Stimulated activated CD4-positive, alpha-beta T cell treated with anti-CD3 and anti-CD28 coated beads, Interleukin-4, amount 100 ng/mL, for 1 hour (primary cell): ENCODE measurements around the gene ZNF669.

Source experiments
- DNase-seq: peaks from one replicate; pipeline ENCODE4 v3.0.0-alpha.2; 2020

ZNF669 gene

DNA sequence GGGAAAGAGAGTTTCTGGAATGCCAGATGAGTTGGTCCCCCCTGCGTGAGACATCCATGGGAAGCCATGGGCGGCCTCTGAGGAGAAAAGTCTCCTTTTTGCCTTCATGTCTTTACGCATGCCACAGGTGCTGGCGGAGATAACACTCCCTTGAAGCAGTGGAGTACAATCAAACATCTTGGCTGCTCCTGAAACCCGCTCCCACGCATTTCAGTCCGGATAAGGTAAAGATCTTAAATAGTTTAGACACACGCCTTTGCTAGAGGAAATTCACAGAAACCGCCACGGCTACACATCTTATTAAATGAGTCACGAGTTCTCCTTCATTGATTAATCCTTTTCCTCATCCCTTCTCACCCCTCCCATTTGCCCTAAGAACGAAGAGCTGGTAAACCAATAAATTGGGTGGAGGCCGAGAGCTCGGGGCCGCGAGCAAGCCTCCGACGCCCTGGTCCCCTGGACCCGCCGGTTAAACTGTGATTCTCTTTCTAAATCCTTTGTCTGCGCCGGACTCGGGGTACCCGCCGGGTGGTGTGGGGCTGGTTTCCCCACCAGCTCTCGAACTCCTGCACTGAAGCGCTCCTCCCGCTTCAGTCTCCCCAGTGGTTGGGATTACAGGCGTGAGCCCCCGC is 6.6 kb upstream of the ZNF669 start:
- DNase-seq, result peak; percentile 41

DNA sequence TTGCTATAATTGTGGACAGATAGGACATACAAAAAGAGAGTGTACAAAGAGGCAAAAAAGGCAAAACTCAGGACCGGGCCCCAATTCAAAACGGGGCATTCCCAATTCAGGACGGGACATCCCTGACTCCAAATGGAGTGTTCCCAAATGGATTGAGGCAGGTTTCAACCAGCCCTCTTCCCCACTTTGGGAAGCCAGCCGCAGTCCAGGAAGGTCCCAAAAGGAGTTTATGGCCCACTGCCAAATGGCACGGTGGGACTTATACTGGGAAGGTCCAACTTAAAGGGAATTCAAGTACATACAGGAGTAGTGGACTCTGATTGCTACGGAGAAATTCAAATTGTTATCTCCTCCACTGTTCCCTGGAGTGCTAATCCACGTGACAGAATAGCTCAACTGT is 3.5 kb upstream of the ZNF669 start:
- no peak for DNase-seq

DNA sequence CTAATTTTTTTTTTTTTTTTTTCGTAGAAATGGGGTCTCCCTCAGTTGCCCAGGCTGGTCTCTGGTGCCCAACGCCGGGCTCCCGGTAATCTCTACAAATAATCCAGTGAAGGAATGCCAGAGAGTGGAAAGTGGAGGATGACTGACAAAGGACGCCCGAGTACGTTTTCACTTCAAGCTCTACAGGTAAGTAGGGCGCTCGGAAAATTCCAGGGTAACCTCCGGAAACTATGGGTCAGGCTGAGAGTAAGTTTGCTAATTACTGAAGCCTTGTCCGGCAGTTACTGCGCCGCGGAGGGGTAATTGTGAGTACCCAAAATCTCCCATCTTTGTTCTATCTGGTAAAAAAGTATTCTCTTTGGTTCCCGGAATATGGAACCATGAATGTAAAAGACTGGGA is 1.8 kb upstream of the ZNF669 start:
- DNase-seq, result no peak

DNA sequence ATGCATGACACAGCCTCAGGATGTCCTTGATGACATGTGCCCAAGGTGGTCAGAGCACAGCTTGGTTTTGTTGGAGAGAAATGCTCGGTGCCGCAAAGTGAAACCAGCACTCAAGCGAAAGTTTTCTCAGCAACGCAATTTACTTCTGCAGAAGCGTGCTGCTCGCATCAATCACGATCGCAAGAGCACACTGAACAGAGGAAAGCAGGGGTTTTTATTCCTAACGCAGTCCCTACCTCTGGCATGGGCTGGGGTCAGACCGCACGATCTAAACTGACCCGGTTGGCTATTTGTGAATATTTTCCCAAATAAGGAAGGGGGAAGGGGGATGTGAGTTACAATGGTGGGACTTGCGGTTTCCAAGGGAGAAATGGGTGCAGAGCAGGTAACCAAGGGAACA is 809 bp upstream of the ZNF669 start:
- no peak for DNase-seq

DNA sequence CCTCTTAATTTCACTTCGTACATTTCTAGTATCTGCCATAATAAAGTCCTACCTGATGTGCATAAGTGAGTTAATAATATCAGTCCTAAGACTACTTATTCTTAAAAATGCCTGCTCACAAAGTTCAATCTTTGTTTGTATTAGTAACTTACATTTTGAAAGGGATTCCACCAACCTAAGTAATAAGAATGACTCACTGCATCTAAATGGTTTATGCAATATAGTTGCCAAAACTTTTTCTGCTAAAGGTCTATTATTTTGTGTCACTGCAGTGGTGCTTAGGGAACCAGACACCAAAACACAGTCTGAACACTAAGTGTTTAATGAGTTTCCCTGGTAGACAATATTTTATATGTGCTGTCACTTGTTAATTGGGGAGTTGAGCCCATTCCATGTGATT is 1.8 kb downstream of the ZNF669 start:
- no peak for DNase-seq

DNA sequence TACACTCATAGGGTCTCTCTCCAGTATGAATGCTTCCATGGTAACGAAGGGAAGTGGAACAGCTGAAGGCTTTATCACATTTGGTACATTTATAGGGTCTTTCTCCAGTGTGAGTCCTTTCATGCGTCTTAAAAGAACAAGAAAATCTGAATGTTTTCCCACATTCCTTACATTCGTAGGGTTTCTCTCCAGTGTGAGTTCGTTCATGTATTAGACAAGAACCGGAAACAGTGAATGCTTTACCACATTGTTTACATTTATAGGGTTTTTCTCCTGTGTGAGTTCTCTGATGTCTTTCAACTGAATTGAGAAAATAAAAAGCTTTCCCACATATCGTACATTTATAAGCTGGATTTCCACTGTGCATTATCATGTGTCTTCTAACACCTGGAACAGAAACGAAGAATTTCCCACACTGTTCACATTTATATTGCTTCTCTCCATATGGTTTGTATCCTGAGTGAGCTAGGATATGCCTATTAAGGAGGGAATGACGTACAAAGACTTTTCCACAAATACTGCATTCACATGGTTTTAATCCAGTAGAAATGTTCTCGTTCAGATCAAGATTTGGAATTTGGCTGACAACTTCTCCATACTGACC is 3.4 kb downstream of the ZNF669 start:
- no peak for DNase-seq

DNA sequence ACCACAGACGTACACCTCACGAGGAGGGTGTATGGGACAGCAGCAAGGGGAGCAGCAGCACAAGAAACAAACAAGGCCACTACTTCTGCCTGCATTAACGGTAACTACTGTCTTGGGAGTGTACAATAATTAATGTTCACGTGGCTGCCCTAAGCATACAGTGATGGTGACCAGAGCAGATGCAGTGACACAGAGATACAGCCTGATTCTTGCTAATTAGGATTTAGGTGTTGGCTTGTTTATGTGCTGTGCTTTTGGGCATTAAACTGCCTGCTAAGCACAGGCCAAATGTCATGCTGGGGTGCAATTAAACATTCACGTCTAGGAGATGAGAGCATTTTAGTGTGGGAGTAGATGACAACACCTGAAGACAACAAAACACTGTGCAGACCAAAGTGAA is 7.2 kb downstream of the ZNF669 start:
- no peak for DNase-seq

DNA sequence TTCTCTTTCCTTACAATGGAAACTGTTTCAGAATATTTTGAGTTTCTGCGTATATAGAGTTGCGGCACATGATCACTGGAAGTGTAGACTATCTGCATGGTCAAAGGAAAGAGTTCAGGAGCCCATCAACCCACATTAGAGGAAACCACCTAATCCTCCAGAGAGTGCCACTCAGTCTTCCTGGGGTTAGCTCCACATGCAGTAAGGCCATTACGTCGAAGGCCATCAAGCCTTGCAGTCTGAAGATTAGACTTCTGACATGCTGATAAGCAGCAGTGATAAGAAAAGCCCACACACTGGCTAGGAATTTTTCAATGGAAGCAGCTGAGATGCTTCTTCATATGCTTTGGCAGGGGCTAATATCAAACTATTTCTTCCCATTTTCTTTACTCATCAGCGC is 7.6 kb downstream of the ZNF669 start:
- no peak for DNase-seq

DNA sequence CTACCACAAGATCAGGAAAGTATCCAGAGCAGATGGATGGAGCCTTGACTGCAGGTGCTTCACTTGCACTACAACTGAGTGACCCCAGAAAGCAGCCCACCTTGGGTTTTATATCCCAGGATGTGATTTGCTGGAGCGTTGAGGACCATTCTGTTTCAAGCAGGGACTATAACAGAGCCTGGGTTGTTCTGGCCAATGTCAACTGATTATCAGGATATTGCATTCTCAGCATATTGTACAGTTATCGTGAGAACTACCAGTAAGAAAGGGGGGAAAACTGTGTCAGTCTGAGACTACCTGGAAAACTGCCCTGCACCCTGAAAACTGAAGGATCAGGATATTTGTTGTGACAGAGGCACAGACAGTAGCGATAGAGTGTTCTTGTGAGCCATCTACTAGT is 8.0 kb downstream of the ZNF669 start:
- DNase-seq, result no peak

DNA sequence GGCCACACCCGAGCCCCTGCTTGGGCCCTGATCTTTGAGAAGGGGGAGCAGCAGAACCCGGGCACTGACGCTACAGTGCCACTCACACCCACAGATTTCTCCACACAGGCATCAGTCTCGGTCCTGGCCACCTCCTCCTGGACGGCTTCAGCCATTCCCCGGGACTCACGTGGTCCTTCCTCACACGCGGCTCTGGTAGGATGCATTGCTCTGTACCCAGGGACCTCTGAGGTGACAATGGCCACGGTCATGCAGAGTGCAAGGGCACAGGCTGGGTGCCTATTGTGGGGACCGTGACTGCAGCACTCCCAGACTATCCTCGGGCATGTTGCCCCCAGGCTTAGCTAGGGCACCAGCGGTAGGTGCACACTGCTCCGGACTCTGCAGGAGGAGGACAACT is 13.7 kb downstream of the ZNF669 start:
- DNase-seq, result no peak

DNA sequence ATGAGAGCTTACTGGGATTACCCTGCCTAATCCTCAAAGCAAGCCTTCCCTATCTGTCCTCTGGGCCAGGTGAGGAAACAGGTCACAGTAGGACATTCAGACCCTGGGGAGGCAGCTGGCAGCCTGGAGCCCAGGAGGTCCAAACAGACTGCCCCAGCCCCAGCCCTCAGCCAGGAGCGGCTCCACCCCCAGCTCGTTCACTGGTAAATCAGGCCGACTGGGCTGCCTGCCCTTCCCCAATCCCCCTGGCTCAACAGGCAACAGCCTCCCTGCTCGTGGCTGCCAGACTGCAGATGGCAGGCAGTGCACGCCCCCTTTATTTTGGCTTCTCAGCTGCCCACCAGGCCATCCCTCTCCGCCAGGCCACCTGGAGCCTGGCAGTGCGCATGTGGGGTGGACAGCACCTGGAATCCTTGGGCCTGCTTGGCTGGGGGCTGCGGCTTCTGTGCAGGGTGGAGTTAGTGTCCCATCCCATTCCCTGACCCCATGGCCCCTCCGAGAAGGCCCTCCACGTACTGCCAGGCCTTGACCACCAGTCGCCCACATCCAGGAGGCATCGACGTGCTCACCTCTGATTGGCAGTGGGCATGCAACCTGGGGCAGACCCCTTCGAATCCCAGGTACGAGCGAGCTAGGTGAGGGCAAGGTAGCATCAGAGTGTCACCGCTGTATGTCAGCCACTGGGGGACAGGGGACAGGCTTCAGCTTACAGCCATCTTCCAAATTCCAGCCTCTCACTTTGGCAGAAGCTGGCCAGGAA is 14.4 kb downstream of the ZNF669 start:
- no peak for DNase-seq

DNA sequence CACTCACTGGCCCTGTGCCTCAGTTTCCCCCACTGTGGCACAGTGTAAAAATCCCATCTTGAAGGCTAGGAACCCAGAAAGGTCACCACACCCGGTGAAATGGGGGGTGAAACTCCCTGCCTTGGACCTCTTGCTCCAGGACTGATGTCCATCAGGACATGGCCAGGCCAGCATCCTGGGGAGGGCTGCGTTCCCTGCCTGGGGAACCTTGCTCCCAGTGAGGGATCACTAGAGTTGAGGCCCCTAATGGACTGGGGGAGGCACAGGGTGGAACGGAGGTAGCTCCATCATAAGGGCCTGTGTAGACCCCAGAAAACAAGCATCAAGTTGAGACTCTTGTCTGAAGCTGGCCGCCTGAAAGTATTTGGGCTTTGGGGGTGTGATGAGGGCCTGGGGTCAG is 15.2 kb downstream of the ZNF669 start:
- DNase-seq, result no peak

DNA sequence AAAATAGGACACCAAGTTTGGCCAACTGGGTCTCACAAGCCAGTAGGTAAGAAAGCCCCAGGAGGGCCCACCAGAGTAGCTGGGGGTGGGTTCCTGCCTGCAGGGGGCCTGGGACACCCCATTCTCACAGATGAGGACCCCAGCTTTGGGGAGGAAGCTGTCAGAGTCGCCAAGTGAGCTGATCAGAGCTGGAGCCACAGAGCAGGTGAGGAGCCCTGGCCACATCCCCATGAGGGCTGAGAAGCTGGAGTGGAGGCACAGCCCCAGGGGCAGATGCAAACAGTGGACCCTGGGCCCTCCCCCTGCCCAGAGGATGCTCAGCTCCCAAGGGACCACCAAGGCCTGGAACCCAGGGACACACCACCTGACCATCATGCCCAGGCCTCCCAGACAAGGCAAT is 16.9 kb downstream of the ZNF669 start:
- no peak for DNase-seq

DNA sequence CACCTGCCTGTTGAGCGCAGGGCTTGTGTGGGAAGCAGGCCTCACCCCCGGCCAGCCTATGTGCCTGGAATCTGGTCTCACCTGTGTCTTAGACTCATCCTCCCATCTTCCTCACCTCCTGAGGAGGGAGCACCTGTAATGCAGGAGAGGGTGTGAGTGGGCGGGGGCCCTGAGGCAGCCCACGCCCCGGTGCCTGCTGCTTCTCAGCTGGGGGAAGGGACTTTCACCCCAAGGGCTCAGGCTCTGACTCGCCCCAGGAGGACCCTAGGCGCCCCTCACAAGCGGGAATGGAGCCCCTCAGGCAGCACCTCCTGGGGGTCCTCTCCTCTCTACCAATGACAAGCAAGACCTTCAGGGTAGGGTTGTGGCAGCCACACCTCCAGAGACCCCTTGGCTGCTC is 18.8 kb downstream of the ZNF669 start:
- no peak for DNase-seq

DNA sequence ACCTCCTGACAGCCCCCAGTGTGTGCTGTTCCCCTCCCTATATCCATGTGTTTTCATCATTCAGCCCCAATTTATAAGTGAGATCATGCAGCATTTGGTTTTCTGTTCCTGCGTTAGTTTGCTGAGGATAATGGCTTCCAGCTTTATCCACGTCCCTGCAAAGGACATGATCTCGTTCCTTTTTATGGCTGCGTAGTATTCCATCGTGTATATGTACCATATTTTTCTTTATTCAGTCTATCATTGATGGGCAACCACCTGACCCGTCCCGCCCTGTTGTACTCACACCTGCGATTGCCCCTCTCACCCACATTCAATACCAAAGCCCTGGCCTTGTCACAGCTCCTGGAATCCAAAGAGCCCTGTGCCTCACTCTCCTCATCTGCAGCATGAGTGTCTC is 19.4 kb downstream of the ZNF669 start:
- no peak for DNase-seq

DNA sequence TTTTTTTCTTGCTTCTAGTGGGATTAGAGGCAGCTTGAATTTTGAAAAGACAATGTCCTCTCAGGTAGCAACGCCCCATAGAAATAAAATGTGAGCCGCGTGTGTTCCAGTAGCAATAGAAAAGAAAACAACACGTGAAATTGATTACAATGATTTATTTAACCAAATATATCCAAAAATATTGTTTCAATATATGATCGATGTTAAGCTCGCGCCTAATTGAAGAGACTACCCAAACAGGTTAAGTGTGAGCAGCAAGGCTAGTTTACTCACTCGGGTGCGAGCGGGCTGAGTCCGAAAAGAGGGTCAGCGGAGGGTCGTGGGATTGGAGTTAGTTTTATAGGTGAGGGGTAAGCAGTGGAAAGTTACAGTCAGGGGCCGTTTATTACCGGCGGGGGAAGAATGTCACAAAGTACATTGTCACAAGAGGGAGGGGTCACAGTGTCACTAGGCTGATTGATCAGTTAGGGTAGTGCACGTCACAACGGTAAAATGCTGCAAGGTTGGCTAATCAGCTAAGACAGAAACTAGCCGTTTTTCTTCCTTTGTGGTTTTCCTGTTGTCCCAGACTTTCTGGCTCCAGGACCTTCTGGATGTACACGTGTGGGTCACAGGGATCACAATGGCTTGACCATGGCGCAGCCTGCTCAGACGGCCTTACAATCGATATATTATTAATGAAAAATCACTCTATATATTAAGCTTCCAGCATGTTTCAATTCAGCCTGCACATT is 24.8 kb downstream of the ZNF669 start:
- no peak for DNase-seq

DNA sequence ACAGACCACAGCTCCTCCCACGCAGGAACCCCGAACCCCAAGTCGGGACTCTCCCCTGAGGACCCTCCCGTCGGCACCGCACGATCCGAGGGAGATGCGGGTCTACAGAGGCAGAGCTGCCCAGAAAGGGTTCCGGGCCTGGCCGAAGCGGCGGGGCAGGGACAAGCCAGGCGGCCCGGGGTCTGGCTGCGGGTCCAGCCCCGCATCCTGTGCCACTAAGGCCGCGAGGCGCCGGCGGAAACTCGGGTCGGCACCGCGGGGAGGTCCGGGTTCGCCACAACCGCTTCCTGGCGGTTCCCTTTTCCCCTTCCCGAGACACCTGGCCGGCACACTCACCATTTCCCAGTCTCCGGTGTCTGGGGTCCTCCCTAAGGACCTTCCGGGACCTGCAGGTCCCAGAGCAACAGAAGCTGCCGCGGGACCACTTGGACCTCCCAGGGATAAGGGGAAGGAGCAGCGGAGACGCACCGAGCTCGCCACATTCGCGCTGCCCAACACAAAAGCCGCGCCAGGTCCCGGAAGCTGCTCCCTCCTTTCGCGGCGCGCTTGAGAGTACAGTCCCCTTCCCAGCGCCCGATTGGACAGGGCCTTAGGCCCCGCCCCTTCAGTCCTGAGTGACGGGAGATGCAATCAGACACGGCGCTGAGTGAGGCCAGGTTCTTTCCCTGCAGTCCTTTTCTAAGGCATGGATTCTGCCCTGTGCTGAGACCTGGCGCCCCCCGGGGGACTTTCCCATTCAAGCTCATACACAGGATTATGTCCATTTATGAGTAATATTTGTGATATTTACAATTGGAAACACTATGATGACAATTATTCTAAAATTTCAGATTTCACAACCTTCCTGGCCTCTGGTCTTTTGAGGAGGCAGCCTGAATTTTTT is 25.7 kb downstream of the ZNF669 start, which contains the start of gene ZNF670:
TSS of gene ZNF670 (minus strand) at position 554 of the 883 bp plus-strand sequence. CDS start at position 339, 215 bp downstream.
- DNase-seq, result peak; percentile 92

DNA sequence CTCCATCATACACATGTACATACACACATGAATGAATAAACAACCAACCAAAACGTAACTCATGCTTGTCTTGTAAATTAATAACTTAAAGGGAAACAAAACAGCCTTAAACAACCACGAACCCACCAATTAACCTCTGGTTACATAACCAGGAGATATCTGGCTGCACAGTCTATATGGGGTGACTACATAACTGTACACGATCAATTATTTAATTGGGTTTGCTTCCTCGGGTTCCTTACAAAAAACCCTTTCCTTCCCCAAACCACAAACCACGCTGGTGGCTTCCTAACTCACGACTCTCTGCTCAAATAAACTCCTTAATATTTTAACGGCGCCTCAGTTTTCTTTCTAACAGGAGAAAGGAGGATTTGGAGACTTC is 26.3 kb downstream of the ZNF669 start:
- no peak for DNase-seq

DNA sequence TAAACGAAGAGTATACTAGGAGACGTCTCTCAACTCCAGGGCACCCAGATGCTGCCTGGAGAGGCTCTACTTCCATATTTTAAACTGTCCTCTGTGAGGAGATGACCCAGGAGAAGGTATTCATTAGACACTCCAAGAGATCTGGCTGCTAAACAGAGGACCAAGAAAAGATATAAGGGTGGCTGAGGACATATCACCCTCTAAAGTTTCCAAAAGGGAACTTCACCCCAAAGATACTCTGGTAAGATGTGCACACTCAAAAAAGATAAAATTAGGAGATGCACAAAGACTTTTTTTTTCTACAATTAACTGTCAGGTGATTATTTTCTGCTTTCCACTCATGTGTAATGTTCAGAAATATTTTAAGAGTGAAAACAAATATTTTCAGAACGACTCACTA is 26.9 kb downstream of the ZNF669 start:
- DNase-seq, result no peak

DNA sequence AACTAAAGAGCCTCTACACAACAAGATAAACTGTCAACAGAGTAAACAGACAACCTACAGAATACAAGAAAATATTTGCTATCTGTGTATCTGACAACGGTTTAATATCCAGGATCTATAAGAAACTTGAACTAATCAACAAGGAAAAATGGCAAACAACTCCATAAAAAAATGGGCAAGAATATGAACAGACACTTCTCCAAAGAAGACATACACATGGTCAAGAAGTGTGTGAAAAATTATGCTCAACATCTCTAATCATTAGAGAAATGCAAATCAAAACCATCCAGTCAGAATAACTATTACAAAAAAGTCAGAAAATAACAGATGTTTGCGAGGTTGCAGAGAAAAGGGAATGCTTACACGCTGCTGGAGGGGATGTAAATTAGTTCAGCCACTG is 33.5 kb downstream of the ZNF669 start:
- no peak for DNase-seq

DNA sequence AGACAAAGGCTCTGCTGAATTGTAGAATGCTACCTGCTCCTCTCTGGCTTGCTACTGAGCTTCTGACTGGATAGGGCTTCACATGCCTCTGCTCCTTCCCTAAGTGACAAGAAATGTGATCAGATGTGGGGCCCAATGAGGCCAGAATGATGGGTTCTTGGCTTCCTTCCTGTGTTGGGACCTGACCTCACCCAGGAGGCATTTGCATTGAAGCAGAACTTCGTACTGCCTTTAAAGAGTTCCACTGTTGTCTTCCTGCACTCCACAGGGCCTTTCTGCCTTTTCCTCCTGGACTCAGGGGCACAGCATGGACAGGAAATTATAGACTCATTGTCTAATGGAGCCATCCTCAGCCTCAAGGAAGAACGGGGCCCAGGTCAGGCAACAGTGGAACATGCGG is 39.9 kb downstream of the ZNF669 start:
- DNase-seq, result no peak

DNA sequence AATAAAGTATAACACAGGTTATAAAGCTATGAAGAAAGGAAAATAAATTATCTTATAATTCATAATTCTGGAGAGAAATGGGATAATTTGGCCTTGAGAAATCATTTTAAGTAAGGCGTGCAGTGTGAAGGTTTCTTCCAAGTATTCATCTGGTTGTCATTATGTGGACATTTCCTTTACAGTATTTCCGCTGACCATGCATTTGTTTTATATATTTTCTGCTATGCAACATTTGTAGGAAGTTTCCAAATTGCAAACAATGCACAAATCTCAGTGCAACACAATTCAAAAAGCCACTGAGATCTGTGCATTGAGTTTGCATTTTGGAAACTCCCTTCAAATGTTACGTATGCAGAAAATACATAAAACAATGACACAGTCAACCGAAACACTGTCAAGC is 43.4 kb downstream of the ZNF669 start:
- no peak for DNase-seq

DNA sequence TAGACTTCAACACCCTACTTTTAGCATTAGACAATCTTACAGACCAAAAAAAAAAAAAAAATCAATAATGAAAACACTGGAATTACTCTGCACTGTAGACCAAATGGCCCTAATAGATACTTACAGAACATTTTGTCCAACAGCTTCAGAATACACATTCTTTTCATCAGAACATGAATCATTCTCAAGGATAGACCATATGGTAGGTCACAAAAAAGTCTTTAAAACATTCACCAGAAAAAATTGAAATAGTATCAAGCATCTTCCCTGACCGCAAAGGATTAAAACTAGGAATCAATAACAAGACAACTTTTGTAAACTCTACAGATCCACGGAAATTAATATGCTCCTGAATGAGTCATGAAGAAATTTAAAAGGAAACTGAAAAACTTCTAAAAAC is 48.1 kb downstream of the ZNF669 start:
- DNase-seq, result no peak
